ENCODE data around the gene CRY2. TPM values are rescaled to one million over a fixed set of nuclear protein-coding genes. Genes with fewer than 3 reads are reported as not detected.

The CRY2 gene
- total and polyA plus RNA-seq, 10 of the 15 experiments (the other 5 are each of a cell fraction or from before 2014, with no cell fraction given), result 1.2 to 14.7 (median 8.1) TPM

DNA sequence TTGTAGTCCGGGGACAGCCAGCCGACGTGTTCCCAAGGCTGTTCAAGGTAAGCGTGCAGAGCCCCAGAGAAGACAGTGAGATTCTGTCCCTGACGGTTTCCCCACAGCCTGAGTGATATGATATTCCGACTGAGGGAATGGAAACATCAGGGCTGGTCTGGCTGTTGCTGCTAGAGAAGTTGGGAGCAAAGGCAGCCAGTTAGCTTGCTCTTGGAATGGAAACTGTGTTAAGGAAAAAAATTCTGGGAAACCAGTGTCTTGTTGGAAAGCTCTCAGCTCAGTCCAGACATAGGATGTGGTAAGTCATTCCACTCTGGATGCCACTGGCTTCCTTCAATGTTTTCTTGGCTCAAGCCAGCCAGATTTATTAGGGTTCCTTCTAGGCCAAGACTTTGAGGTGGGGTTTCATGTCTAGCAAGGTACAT lies 8.8 kb downstream of the CRY2 start:
- BruUV-seq (replicated peaks), result no TSS peak
- ChIA-PET CTCF (interaction anchor here (0.7 to 3.8 kb wide), 2 partner anchors 85 to 150 kb away, joined by 4 to 25 read pairs; no protein-coding TSS in a partner anchor), SMC1A (ENCODE audit: uncharacterized antibody, unreplicated experiment) (interaction anchor here (1.1 to 1.7 kb wide), 2 partner anchors 14 to 21 kb away, joined by 4 read pairs; no protein-coding TSS in a partner anchor), POLR2A (no interaction called here), RAD21 (ENCODE audit: unreplicated experiment) (no interaction called here)
- TF ChIP-seq ZBED1 (IDR thresholded peaks at IDR 0.05; ENCODE audit: borderline replicate concordance), result no peak
- TF ChIP-seq, protein P1, sequence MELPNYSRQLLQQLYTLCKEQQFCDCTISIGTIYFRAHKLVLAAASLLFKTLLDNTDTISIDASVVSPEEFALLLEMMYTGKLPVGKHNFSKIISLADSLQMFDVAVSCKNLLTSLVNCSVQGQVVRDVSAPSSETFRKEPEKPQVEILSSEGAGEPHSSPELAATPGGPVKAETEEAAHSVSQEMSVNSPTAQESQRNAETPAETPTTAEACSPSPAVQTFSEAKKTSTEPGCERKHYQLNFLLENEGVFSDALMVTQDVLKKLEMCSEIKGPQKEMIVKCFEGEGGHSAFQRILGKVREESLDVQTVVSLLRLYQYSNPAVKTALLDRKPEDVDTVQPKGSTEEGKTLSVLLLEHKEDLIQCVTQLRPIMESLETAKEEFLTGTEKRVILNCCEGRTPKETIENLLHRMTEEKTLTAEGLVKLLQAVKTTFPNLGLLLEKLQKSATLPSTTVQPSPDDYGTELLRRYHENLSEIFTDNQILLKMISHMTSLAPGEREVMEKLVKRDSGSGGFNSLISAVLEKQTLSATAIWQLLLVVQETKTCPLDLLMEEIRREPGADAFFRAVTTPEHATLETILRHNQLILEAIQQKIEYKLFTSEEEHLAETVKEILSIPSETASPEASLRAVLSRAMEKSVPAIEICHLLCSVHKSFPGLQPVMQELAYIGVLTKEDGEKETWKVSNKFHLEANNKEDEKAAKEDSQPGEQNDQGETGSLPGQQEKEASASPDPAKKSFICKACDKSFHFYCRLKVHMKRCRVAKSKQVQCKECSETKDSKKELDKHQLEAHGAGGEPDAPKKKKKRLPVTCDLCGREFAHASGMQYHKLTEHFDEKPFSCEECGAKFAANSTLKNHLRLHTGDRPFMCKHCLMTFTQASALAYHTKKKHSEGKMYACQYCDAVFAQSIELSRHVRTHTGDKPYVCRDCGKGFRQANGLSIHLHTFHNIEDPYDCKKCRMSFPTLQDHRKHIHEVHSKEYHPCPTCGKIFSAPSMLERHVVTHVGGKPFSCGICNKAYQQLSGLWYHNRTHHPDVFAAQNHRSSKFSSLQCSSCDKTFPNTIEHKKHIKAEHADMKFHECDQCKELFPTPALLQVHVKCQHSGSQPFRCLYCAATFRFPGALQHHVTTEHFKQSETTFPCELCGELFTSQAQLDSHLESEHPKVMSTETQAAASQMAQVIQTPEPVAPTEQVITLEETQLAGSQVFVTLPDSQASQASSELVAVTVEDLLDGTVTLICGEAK (IDR thresholded peaks at IDR 0.05; ENCODE audit: borderline replicate concordance), result no peak
- TF ChIP-seq POLR2AphosphoS2 (IDR thresholded peaks at IDR 0.05; ENCODE audit: low read depth, low read length), result no peak
- no peak for TF ChIP-seq ZNF217 (IDR thresholded peaks at IDR 0.05)
- TF ChIP-seq, protein P2, sequence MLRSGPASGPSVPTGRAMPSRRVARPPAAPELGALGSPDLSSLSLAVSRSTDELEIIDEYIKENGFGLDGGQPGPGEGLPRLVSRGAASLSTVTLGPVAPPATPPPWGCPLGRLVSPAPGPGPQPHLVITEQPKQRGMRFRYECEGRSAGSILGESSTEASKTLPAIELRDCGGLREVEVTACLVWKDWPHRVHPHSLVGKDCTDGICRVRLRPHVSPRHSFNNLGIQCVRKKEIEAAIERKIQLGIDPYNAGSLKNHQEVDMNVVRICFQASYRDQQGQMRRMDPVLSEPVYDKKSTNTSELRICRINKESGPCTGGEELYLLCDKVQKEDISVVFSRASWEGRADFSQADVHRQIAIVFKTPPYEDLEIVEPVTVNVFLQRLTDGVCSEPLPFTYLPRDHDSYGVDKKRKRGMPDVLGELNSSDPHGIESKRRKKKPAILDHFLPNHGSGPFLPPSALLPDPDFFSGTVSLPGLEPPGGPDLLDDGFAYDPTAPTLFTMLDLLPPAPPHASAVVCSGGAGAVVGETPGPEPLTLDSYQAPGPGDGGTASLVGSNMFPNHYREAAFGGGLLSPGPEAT (IDR thresholded peaks at IDR 0.05; ENCODE audit: low read depth), result no peak
- no peak for TF ChIP-seq IKZF2 (IDR thresholded peaks at IDR 0.05)
- no peak for TF ChIP-seq ESRRA (IDR thresholded peaks at IDR 0.05; ENCODE audit: low read length)
- TF ChIP-seq SUPT20H (IDR thresholded peaks at IDR 0.05; ENCODE audit: borderline replicate concordance, control insufficient read depth, low read depth, low read length), result no peak
- no peak for TF ChIP-seq SIX5 (IDR thresholded peaks at IDR 0.05; ENCODE audit: low read depth, low read length, severe bottlenecking)
- no peak for TF ChIP-seq BHLHE40 (IDR thresholded peaks at IDR 0.05; ENCODE audit: borderline replicate concordance in 1 of 2, low read depth in 2 of 2, low read length in 1 of 2)
- TF ChIP-seq BRCA1 (IDR thresholded peaks at IDR 0.05; ENCODE audit: low read depth, low read length), result no peak
- no peak for TF ChIP-seq CBX5 (IDR thresholded peaks at IDR 0.05; ENCODE audit: low read depth)
- TF ChIP-seq MTA2 (IDR thresholded peaks at IDR 0.05; ENCODE audit: low read depth), result no peak
- TF ChIP-seq, protein P3, sequence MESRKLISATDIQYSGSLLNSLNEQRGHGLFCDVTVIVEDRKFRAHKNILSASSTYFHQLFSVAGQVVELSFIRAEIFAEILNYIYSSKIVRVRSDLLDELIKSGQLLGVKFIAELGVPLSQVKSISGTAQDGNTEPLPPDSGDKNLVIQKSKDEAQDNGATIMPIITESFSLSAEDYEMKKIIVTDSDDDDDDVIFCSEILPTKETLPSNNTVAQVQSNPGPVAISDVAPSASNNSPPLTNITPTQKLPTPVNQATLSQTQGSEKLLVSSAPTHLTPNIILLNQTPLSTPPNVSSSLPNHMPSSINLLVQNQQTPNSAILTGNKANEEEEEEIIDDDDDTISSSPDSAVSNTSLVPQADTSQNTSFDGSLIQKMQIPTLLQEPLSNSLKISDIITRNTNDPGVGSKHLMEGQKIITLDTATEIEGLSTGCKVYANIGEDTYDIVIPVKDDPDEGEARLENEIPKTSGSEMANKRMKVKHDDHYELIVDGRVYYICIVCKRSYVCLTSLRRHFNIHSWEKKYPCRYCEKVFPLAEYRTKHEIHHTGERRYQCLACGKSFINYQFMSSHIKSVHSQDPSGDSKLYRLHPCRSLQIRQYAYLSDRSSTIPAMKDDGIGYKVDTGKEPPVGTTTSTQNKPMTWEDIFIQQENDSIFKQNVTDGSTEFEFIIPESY (IDR thresholded peaks at IDR 0.05), result no peak
- TF ChIP-seq SUZ12 (IDR thresholded peaks at IDR 0.05; ENCODE audit: unreplicated experiment), result no peak
- intact Hi-C loops (cut with micrococcal nuclease; ENCODE audit: unreplicated experiment) (no loop called here), in situ Hi-C loops (cut with MboI) (no loop called here)
- Histone ChIP-seq H3K36me3 (ENCODE audit: control insufficient read depth in 2 of 2, insufficient read depth in 2 of 2, low read length in 1 of 2) (peaks cover 4 to 7% of the 10 kb centered on the region in 2 experiments; a peak in 3 of 4 replicates), H3K9ac (ENCODE audit: control insufficient read depth, insufficient read depth, low read length) (no peak overlapping the region), H3K27ac (ENCODE audit: control insufficient read depth, insufficient read depth) (no peak overlapping the region), H3K4me2 (ENCODE audit: control insufficient read depth, insufficient read depth) (no peak overlapping the region), H3K27me3 (replicated peaks in 1 of 2; ENCODE audit: control insufficient read depth in 2 of 2, insufficient read depth in 2 of 2, low read length in 1 of 2) (no peaks in the 10 kb centered on the region), H3K4me3 (no peak overlapping the region), H2AFZ (ENCODE audit: control insufficient read depth, low read depth, low read length) (no peak overlapping the region), H4K20me1 (ENCODE audit: control insufficient read depth, insufficient read depth) (peaks cover 5% of the 10 kb centered on the region), H3K79me2 (ENCODE audit: control insufficient read depth, insufficient read depth, low read length) (peaks cover 8% of the 10 kb centered on the region), H3K9me3 (replicated peaks; ENCODE audit: control insufficient read depth, insufficient read depth, low read length) (no peaks in the 10 kb centered on the region), H3K4me1 (ENCODE audit: control insufficient read depth, insufficient read depth, low read length) (peaks cover 16% of the 10 kb centered on the region)
- WGBS (ENCODE audit: insufficient coverage, insufficient replicate concordance, low lambda C conversion rate, missing lambda C conversion rate), result 81% methylated on average over 6 of the region's 6 CpGs
- DNase-seq (ENCODE audit: low read depth, low spot score) (no peak), ATAC-seq (no peak), FAIRE-seq (no peak)

Data from GM12878 (cell line).